GM23338 (cell line): ENCODE results near the gene SLC9A3. TPM values are rescaled to one million over a fixed set of nuclear protein-coding genes. Genes with fewer than 3 reads are reported as not detected.

Experiments used
- ATAC-seq: fragments of 200-7000 bp; cut with Tn5 transposase; 3 replicates; pipeline ENCODE4 v1.9.1; 2020
- DNase-seq: peaks from one replicate; pipeline ENCODE4 v3.0.0-alpha.2; 2015; ENCODE audit warnings: low spot score
- H2AFZ ChIP-seq: fragments of 200-600 bp; sonication (generic); 2 replicates; pipeline ENCODE4 v1.8.0; 2016; ENCODE audit warnings: antibody characterized with exemption, mild to moderate bottlenecking, moderate library complexity
- H3F3A ChIP-seq: fragments of 200-600 bp; sonication (generic); replicated peaks from 2 replicates; pipeline ENCODE4 v1.8.0; 2017; ENCODE audit warnings: antibody characterized with exemption, mixed run types, low read depth
- H3K27ac ChIP-seq: fragments of 200-600 bp; sonication (generic); 2 replicates; pipeline ENCODE4 v1.6.1; 2016; ENCODE audit warnings: low read depth
- H3K27me3 ChIP-seq: fragments of 200-600 bp; sonication (generic); 2 replicates; pipeline ENCODE4 v1.8.0; 2016; ENCODE audit warnings: mild to moderate bottlenecking, mixed run types, moderate library complexity; ENCODE audit not compliant: insufficient read depth
- H3K36me3 ChIP-seq: fragments of 200-600 bp; sonication (generic); 2 replicates; pipeline ENCODE4 v1.8.0; 2016; ENCODE audit warnings: mild to moderate bottlenecking; ENCODE audit not compliant: insufficient read depth
- H3K4me1 ChIP-seq: fragments of 200-600 bp; sonication (generic); 2 replicates; pipeline ENCODE4 v1.8.0; 2016; ENCODE audit warnings: mild to moderate bottlenecking, moderate library complexity; ENCODE audit not compliant: insufficient read depth
- H3K4me2 ChIP-seq: fragments of 200-600 bp; sonication (generic); 2 replicates; pipeline ENCODE4 v1.7.1; 2017; ENCODE audit warnings: mixed run types
- H3K4me3 ChIP-seq: fragments of 200-600 bp; sonication (generic); 2 replicates; pipeline ENCODE4 v1.6.1; 2016; ENCODE audit warnings: mixed run types
- H3K79me2 ChIP-seq: fragments of 200-600 bp; sonication (generic); replicated peaks from 2 replicates; pipeline ENCODE4 v1.8.0; 2017; ENCODE audit warnings: mild to moderate bottlenecking; ENCODE audit not compliant: insufficient read depth
- H3K9me2 ChIP-seq: fragments of 200-600 bp; sonication (generic); 2 replicates; pipeline ENCODE4 v1.8.0; 2017; ENCODE audit not compliant: insufficient read depth
- H4K20me1 ChIP-seq: fragments of 200-600 bp; sonication (generic); replicated peaks from 2 replicates; pipeline ENCODE4 v1.8.0; 2017; ENCODE audit warnings: mild to moderate bottlenecking; ENCODE audit not compliant: insufficient read depth
- H3K27ac Mint-ChIP-seq: 2 replicates; pipeline ENCODE4 v1.8.0; 2020; ENCODE audit warnings: inconsistent platforms, mild to moderate bottlenecking, moderate library complexity, mixed read lengths
- H3K27me3 Mint-ChIP-seq: 3 replicates; pipeline ENCODE4 v1.8.0; 2022; ENCODE audit warnings: low read depth, mild to moderate bottlenecking, moderate library complexity, mixed read lengths, inconsistent platforms; ENCODE audit not compliant: insufficient read depth, poor library complexity
- H3K36me3 Mint-ChIP-seq: 3 replicates; pipeline ENCODE4 v1.8.0; 2021; ENCODE audit warnings: low read depth, mild to moderate bottlenecking, inconsistent platforms, moderate library complexity, mixed read lengths
- H3K4me1 Mint-ChIP-seq: 3 replicates; pipeline ENCODE4 v1.8.0; 2020; ENCODE audit warnings: mild to moderate bottlenecking, inconsistent platforms, mixed read lengths
- H3K4me3 Mint-ChIP-seq: 3 replicates; pipeline ENCODE4 v1.8.0; 2021; ENCODE audit warnings: moderate library complexity, mild to moderate bottlenecking, inconsistent platforms, mixed read lengths
- H3K9me3 Mint-ChIP-seq: 3 replicates; pipeline ENCODE4 v1.8.0; 2020; ENCODE audit warnings: moderate library complexity, mild to moderate bottlenecking, inconsistent platforms, mixed read lengths
- CTCF ChIP-seq, 2 experiments: fragments of 200-600 bp in 1 of 2; sonication (generic) in 1 of 2; conservative IDR thresholded peaks; 2 replicates each; pipeline versions ENCODE4 v1.5.1 to v1.6.1; 2016 to 2017; ENCODE audit warnings: antibody characterized with exemption in 2 of 2, low read depth in 2 of 2, mild to moderate bottlenecking in 2 of 2, moderate library complexity in 1 of 2
- ETS1 ChIP-seq: IDR thresholded peaks from 2 replicates; pipeline ENCODE4 v1.6.1; 2016; ENCODE audit warnings: antibody characterized with exemption
- EZH2 ChIP-seq: fragments of 200-600 bp; sonication (generic); IDR thresholded peaks from one replicate; pipeline ENCODE4 v1.8.0; 2017; ENCODE audit warnings: antibody characterized with exemption, mild to moderate bottlenecking, low read depth; ENCODE audit not compliant: unreplicated experiment
- EZH2phosphoT487 ChIP-seq: fragments of 200-600 bp; sonication (generic); IDR thresholded peaks from one replicate; pipeline ENCODE4 v1.8.1; 2018; ENCODE audit warnings: antibody characterized with exemption; ENCODE audit not compliant: unreplicated experiment
- STAT1 ChIP-seq: IDR thresholded peaks from one replicate; pipeline ENCODE4 v1.6.1; 2016; ENCODE audit warnings: antibody characterized with exemption; ENCODE audit not compliant: unreplicated experiment
- polyA plus RNA-seq: library from polyadenylated mRNA; unstranded; fragments of >200 nt; fragmentation: Nextera tagmentation; extraction: Ambion mirVana; gene quantifications from 2 replicates; pipeline ENCODE4 v1.2.1, GENCODE V29; 2016
- total RNA-seq: library from RNA; depleted of rRNA; stranded (reverse); fragments of >200 nt; shearing (Covaris generic); gene quantifications from 2 replicates; pipeline ENCODE4 v1.2.3, GENCODE V29; 2014
- TF ChIP-seq, protein P1 (sequence below): IDR thresholded peaks from one replicate; pipeline ENCODE4 v1.6.1; 2018; ENCODE audit warnings: antibody characterized with exemption; ENCODE audit not compliant: unreplicated experiment

SLC9A3 gene
- total and polyA plus RNA-seq, 2 experiments from 2014 or later: 0.39 to 3.1 TPM

DNA sequence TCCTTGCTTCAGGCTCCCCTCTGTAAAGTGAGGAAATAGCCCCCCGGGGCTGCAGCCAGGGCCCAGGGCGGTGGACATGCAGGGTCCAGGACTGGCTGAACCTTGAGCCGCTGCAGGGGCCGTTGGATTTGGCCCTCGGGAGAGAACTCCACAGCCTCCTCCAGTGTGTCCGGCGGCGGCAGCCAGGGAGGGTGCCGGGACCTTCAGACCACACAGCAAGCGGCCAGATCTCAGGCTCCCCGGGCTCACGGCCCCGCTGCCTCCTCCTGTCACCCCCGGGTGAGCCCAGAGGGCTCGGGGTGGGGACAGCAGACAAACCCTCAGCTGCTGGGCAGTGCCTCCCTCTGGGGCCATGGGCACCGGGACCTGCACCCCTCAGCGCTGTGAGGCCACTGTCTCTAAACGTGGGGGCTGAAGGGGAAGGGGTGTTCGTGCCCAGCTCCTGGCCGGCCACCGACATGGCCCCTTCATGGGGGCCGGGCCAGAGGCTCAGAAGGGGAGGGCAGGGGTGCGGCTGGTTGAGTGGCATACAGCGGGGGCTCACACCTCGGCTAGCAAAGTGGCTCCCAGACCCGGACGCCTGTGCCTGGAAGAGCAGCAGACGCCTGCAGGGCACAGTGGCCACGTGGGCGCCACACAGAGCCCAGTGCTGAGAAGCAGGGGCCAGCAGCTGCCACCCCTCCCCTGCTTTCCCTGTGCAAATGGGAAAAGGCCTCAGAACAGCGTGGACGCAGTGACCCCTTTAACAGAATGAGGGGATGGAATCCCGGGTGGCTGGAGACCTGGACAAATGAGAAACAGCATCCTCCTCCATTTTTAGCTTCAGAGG lies 19.7 kb downstream of the SLC9A3 start (continued):
- TF ChIP-seq CTCF (conservative IDR thresholded peaks at IDR 0.05; ENCODE audit: low read depth in 2 of 2): no peak
- TF ChIP-seq EZH2phosphoT487: no peak
- no peak for TF ChIP-seq STAT1
- no peak for TF ChIP-seq EZH2
- TF ChIP-seq, protein P1, sequence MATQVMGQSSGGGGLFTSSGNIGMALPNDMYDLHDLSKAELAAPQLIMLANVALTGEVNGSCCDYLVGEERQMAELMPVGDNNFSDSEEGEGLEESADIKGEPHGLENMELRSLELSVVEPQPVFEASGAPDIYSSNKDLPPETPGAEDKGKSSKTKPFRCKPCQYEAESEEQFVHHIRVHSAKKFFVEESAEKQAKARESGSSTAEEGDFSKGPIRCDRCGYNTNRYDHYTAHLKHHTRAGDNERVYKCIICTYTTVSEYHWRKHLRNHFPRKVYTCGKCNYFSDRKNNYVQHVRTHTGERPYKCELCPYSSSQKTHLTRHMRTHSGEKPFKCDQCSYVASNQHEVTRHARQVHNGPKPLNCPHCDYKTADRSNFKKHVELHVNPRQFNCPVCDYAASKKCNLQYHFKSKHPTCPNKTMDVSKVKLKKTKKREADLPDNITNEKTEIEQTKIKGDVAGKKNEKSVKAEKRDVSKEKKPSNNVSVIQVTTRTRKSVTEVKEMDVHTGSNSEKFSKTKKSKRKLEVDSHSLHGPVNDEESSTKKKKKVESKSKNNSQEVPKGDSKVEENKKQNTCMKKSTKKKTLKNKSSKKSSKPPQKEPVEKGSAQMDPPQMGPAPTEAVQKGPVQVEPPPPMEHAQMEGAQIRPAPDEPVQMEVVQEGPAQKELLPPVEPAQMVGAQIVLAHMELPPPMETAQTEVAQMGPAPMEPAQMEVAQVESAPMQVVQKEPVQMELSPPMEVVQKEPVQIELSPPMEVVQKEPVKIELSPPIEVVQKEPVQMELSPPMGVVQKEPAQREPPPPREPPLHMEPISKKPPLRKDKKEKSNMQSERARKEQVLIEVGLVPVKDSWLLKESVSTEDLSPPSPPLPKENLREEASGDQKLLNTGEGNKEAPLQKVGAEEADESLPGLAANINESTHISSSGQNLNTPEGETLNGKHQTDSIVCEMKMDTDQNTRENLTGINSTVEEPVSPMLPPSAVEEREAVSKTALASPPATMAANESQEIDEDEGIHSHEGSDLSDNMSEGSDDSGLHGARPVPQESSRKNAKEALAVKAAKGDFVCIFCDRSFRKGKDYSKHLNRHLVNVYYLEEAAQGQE: no peak
- TF ChIP-seq ETS1: no peak

DNA sequence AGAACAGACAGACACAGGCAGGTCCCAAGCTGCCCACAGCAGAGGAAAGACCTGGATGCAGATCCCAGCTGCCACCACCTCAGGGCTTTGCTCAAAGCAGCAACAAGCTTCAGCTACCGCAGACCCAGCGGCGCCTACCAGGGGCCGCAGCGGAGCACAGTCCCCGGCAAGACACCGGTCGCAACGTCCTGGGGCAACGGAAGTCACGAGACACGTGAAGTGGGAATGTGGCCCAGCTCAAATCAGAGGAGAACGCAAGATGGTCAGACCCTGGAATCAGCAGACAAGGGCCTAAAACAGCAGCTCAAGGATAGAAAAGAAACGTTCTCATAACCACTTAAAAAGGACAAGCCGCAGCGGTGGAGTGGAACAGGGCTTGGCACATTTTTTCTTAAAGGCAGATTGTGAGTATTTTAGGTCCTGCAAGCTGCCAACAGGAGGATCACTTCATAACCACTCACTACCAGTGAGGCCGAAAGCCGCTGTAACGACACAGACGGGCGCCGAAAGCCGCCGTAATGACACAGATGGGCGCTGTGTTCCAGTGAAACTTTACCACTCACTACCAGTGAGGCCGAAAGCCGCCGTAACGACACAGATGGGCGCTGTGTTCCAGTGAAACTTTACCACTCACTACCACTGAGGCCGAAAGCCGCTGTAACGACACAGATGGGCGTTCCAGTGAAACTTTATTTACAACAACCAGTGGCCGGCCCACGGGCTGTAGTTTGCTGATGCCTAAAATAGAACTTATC lies 21.7 kb downstream of the SLC9A3 start:
- DNase-seq: peak; percentile 40
- no peaks in the 10 kb centered on the region; the same call in 1 of the 3 replicates for H3K9me3 Mint-ChIP-seq
- no peaks in the 10 kb centered on the region for H3K79me2 ChIP-seq
- H3K36me3 ChIP-seq: no peaks in the 10 kb centered on the region
- H3K4me1 Mint-ChIP-seq: peaks cover 4% of the 10 kb centered on the region
- no peak overlapping the region for H3K4me3 ChIP-seq
- ATAC-seq: peak; percentile 61
- no peaks in the 10 kb centered on the region for H3K9me2 ChIP-seq
- no peak overlapping the region for H3K4me3 Mint-ChIP-seq
- no peak overlapping the region for H3K27ac Mint-ChIP-seq
- peak in 1 of 2 experiments; percentile 30; a peak in 2 of 4 replicates for TF ChIP-seq CTCF (conservative IDR thresholded peaks at IDR 0.05; ENCODE audit: low read depth in 2 of 2)
- TF ChIP-seq, protein P1: no peak
- H3K27me3 ChIP-seq: no peaks in the 10 kb centered on the region
- no peak overlapping the region for H3K4me2 ChIP-seq
- H3K27me3 Mint-ChIP-seq: peaks cover 77% of the 10 kb centered on the region
- H3K4me1 ChIP-seq: no peaks in the 10 kb centered on the region
- no peak overlapping the region for H2AFZ ChIP-seq
- H3F3A ChIP-seq: no peaks in the 10 kb centered on the region
- no peaks in the 10 kb centered on the region; the same call in 2 of the 3 replicates for H3K36me3 Mint-ChIP-seq
- no peaks in the 10 kb centered on the region for H4K20me1 ChIP-seq
- no peak overlapping the region for H3K27ac ChIP-seq
